Panc1 (cell line): Measurements from ENCODE around the gene TNK1. TPM values are rescaled to one million over a fixed set of nuclear protein-coding genes. Genes with fewer than 3 reads are reported as not detected.

Experiments used
- ATAC-seq: fragments of 200-7000 bp; cut with Tn5 transposase; 2 replicates; pipeline ENCODE4 v1.9.1; 2020; ENCODE audit warnings: mild to moderate bottlenecking, moderate library complexity
- BruUV-seq: library from RNA; stranded (reverse); fragments of 400-500 nt; replicated peaks from 2 replicates; lab custom pipeline; 2021; lab: Mats Ljungman, UMichigan
- CTCF ChIA-PET: fragments of 300-600 bp; sonication (Branson Sonifier 250); formaldehyde crosslinking; loops from one replicate; lab custom pipeline; 2022; ENCODE audit warnings: antibody characterized with exemption; lab: Charles Lee
- POLR2A ChIA-PET: fragments of 300-600 bp; sonication (Branson Sonifier 250); formaldehyde crosslinking; loops from one replicate; lab custom pipeline; 2022; ENCODE audit warnings: antibody characterized with exemption; lab: Charles Lee
- DNase-seq: peaks from one replicate; pipeline ENCODE4 v3.0.0-alpha.2; 2010; ENCODE audit warnings: low read depth, low spot score
- H3K27ac ChIP-seq: 2 replicates; pipeline ENCODE4 v1.5.1; 2011; ENCODE audit warnings: mild to moderate bottlenecking, low read length, inconsistent platforms
- H3K27me3 ChIP-seq: fragments of 200-500 bp; sonication (Bioruptor generic); 2 replicates; pipeline ENCODE4 v1.6.0; 2014; ENCODE audit warnings: low read length, inconsistent platforms; ENCODE audit not compliant: control insufficient read depth, insufficient read depth
- H3K36me3 ChIP-seq: fragments of 200-500 bp; sonication (Bioruptor generic); 2 replicates; pipeline ENCODE4 v1.5.1; 2014; ENCODE audit warnings: inconsistent platforms, mild to moderate bottlenecking, low read length, moderate library complexity; ENCODE audit not compliant: control insufficient read depth, insufficient read depth
- H3K4me1 ChIP-seq: 2 replicates; pipeline ENCODE4 v1.5.1; 2011; ENCODE audit warnings: inconsistent platforms, mild to moderate bottlenecking, low read length, moderate library complexity; ENCODE audit not compliant: control insufficient read depth, insufficient read depth
- H3K4me3 ChIP-seq, 2 experiments: 2 replicates each; pipeline ENCODE4 v1.5.1; 2011 to 2012; ENCODE audit warnings: low read depth in 2 of 2, low read length in 2 of 2, mild to moderate bottlenecking in 2 of 2, inconsistent platforms in 1 of 2, moderate library complexity in 1 of 2
- H3K9me3 ChIP-seq: fragments of 200-500 bp; sonication (Bioruptor generic); 2 replicates; pipeline ENCODE4 v1.5.1; 2014; ENCODE audit warnings: low read depth, mild to moderate bottlenecking, inconsistent platforms, low read length, moderate library complexity; ENCODE audit not compliant: control insufficient read depth, insufficient read depth
- POLR2AphosphoS5 ChIP-seq: IDR thresholded peaks from 2 replicates; pipeline ENCODE4 v1.6.1; 2012; ENCODE audit warnings: mild to moderate bottlenecking, low read depth, low read length, moderate library complexity
- SIN3A ChIP-seq: IDR thresholded peaks from 2 replicates; pipeline ENCODE4 v1.6.1; 2012; ENCODE audit warnings: low read depth, mild to moderate bottlenecking, low read length, moderate library complexity, borderline replicate concordance; ENCODE audit not compliant: insufficient read depth
- TCF7L2 ChIP-seq: IDR thresholded peaks from 2 replicates; pipeline ENCODE4 v1.6.1; 2011; ENCODE audit warnings: mild to moderate bottlenecking, low read depth, low read length, inconsistent platforms
- in situ Hi-C: cut with HindIII; loops from 2 replicates; pipeline ENCODE4 v1.10.0; 2016; ENCODE audit warnings: low sequenced_read_pairs, low pct_unique_long_range_greater_than_20kb
- intact Hi-C: fragments of 100-400 bp; cut with micrococcal nuclease; formaldehyde crosslinking; loops from one replicate; pipeline ENCODE4 v1.10.0; 2022; ENCODE audit not compliant: unreplicated experiment
- total RNA-seq: library from RNA; stranded (reverse); gene quantifications from one replicate; pipeline ENCODE4 v1.2.1, GENCODE V29; 2021; ENCODE audit not compliant: unreplicated experiment
- TF ChIP-seq, protein P1 (sequence below): fragments of 450-650 bp; IDR thresholded peaks from 2 replicates; pipeline ENCODE4 v1.5.1; 2017; ENCODE audit warnings: mild to moderate bottlenecking
- TF ChIP-seq, protein P2 (sequence below), 2 experiments: IDR thresholded peaks; 2 replicates each; pipeline ENCODE4 v1.6.1; 2011 to 2012; ENCODE audit warnings: low read depth in 2 of 2, control low read depth in 1 of 2, low read length in 1 of 2, mild to moderate bottlenecking in 1 of 2, moderate library complexity in 1 of 2; ENCODE audit not compliant: insufficient read depth in 1 of 2

Gene TNK1
- total RNA-seq, 1 experiment from 2014 or later, result 6.2 TPM

DNA sequence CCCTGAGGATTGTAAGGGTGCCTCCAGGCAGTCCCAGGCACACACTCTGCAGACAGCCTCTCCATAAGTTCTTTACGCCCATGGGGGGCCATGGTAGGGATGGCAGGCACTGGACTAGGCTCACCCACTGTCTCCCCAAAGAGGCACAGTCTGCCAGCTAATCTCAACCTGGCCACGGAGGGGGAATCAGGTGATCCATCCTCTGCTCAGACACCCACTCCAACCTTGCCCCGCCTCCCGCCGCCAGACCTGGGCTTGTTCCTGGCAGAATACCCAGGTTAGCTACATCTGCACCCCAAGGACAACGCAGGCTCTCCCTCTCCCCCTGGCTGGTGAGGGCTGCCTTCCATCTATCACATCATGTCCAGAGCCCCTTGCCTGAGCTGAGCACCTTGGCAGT, 28.0 kb downstream of the TNK1 start:
- ATAC-seq, result no peak

DNA sequence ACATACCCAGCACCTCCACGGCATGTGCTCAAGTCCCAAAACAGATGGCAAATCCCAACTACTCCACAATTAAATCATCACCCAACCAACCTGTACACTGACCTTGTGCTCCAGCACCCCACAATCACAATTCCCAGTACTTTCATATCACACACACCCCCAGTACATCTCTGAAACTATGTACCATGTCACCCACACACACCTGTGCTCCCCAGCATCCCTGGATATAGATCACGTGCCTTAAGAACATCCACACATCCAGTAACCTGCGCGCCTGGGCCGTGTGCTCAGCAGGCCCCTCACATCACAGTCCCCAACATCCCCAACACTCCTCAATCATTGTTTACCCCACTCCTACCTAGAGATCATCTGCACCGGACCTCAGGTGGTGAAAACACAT, 28.8 kb downstream of the TNK1 start:
- BruUV-seq, result no TSS peak
- in situ Hi-C loops, result no loop called here
- no peak overlapping the region for H3K27ac ChIP-seq

More for the DNA sequence above, 28.0 kb downstream of the TNK1 start:
- no TSS peak for BruUV-seq
- in situ Hi-C loops (no loop called here), intact Hi-C loops (no loop called here)
- no peak for DNase-seq
- POLR2A ChIA-PET, result no interaction called here
- CTCF ChIA-PET, result no interaction called here
- H3K4me3 ChIP-seq, result no peak overlapping the region
- H3K27ac ChIP-seq, result no peak overlapping the region
- no peaks in the 10 kb centered on the region for H3K36me3 ChIP-seq
- H3K9me3 ChIP-seq, result no peaks in the 10 kb centered on the region
- H3K27me3 ChIP-seq, result no peaks in the 10 kb centered on the region
- no peaks in the 10 kb centered on the region; the same call in 1 of the 2 replicates for H3K4me1 ChIP-seq
- TF ChIP-seq POLR2AphosphoS5, result no peak
- TF ChIP-seq, protein P1, sequence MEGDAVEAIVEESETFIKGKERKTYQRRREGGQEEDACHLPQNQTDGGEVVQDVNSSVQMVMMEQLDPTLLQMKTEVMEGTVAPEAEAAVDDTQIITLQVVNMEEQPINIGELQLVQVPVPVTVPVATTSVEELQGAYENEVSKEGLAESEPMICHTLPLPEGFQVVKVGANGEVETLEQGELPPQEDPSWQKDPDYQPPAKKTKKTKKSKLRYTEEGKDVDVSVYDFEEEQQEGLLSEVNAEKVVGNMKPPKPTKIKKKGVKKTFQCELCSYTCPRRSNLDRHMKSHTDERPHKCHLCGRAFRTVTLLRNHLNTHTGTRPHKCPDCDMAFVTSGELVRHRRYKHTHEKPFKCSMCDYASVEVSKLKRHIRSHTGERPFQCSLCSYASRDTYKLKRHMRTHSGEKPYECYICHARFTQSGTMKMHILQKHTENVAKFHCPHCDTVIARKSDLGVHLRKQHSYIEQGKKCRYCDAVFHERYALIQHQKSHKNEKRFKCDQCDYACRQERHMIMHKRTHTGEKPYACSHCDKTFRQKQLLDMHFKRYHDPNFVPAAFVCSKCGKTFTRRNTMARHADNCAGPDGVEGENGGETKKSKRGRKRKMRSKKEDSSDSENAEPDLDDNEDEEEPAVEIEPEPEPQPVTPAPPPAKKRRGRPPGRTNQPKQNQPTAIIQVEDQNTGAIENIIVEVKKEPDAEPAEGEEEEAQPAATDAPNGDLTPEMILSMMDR, result no peak

More for the DNA sequence above, 28.8 kb downstream of the TNK1 start:
- Histone ChIP-seq H3K36me3 (no peaks in the 10 kb centered on the region), H3K4me3 (no peak overlapping the region), H3K27me3 (no peaks in the 10 kb centered on the region), H3K4me1 (no peaks in the 10 kb centered on the region; the same call in 1 of the 2 replicates), H3K9me3 (no peaks in the 10 kb centered on the region)
- ATAC-seq (no peak), DNase-seq (no peak)
- TF ChIP-seq SIN3A (no peak), TCF7L2 (no peak), POLR2AphosphoS5 (no peak)
- TF ChIP-seq, protein P2, sequence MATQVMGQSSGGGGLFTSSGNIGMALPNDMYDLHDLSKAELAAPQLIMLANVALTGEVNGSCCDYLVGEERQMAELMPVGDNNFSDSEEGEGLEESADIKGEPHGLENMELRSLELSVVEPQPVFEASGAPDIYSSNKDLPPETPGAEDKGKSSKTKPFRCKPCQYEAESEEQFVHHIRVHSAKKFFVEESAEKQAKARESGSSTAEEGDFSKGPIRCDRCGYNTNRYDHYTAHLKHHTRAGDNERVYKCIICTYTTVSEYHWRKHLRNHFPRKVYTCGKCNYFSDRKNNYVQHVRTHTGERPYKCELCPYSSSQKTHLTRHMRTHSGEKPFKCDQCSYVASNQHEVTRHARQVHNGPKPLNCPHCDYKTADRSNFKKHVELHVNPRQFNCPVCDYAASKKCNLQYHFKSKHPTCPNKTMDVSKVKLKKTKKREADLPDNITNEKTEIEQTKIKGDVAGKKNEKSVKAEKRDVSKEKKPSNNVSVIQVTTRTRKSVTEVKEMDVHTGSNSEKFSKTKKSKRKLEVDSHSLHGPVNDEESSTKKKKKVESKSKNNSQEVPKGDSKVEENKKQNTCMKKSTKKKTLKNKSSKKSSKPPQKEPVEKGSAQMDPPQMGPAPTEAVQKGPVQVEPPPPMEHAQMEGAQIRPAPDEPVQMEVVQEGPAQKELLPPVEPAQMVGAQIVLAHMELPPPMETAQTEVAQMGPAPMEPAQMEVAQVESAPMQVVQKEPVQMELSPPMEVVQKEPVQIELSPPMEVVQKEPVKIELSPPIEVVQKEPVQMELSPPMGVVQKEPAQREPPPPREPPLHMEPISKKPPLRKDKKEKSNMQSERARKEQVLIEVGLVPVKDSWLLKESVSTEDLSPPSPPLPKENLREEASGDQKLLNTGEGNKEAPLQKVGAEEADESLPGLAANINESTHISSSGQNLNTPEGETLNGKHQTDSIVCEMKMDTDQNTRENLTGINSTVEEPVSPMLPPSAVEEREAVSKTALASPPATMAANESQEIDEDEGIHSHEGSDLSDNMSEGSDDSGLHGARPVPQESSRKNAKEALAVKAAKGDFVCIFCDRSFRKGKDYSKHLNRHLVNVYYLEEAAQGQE (IDR thresholded peaks at IDR 0.05; ENCODE audit: insufficient read depth in 1 of 2, low read depth in 2 of 2, low read length in 1 of 2), result no peak
- TF ChIP-seq, protein P1, result no peak
- POLR2A ChIA-PET, result no interaction called here
- CTCF ChIA-PET, result no interaction called here
- intact Hi-C loops, result no loop called here
